C4-2B (cell line): ENCODE data around the gene SSTR1.

Experiments
- ZFX ChIP-seq: fragments of 450-650 bp; IDR thresholded peaks from 2 replicates; pipeline ENCODE4 v1.6.1; 2017
- TF ChIP-seq, protein P1 (sequence below): fragments of 450-650 bp; conservative IDR thresholded peaks from 2 replicates; pipeline ENCODE4 v1.5.1; 2017; ENCODE audit warnings: mild to moderate bottlenecking

DNA sequence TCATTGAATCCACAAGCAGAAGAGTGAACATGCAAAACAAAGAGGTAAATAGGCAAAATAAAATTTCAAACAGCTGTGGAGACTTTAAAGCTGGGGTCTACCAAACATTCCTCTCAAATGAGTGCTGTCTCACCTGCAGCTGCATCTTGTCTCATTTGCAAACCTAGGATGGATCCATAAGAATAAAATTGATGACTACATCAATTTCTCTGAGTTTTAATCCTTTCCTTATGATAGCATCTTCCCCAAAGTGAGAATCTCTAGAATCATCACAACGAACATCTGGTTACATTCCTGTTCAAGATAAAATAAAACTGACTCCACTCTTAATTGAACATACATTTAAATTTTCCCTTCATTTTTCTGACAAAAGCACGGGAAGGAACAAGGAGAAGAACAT lies 18.2 kb downstream of the SSTR1 start:
- TF ChIP-seq, protein P1, sequence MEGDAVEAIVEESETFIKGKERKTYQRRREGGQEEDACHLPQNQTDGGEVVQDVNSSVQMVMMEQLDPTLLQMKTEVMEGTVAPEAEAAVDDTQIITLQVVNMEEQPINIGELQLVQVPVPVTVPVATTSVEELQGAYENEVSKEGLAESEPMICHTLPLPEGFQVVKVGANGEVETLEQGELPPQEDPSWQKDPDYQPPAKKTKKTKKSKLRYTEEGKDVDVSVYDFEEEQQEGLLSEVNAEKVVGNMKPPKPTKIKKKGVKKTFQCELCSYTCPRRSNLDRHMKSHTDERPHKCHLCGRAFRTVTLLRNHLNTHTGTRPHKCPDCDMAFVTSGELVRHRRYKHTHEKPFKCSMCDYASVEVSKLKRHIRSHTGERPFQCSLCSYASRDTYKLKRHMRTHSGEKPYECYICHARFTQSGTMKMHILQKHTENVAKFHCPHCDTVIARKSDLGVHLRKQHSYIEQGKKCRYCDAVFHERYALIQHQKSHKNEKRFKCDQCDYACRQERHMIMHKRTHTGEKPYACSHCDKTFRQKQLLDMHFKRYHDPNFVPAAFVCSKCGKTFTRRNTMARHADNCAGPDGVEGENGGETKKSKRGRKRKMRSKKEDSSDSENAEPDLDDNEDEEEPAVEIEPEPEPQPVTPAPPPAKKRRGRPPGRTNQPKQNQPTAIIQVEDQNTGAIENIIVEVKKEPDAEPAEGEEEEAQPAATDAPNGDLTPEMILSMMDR = no peak
- no peak for TF ChIP-seq ZFX
